PC-3 (cell line): ENCODE measurements around the gene LRRTM4.

Experiments used
- CTCF ChIP-seq: fragments of 300-600 bp; sonication (generic); conservative IDR thresholded peaks from 2 replicates; pipeline ENCODE4 v1.5.1; 2017; ENCODE audit warnings: antibody characterized with exemption, low read depth, mild to moderate bottlenecking, low read length
- EZH2phosphoT487 ChIP-seq: fragments of 300-600 bp; sonication (generic); IDR thresholded peaks from 2 replicates; pipeline ENCODE4 v1.6.1; 2018; ENCODE audit warnings: mild to moderate bottlenecking, antibody characterized with exemption, low read length, borderline replicate concordance

- TF ChIP-seq EZH2phosphoT487, result no peak
- no peak for TF ChIP-seq CTCF
Measured at GRCh38 chr2:77538031-77538430, 15.9 kb upstream of the LRRTM4 start.
